GM21737 (cell line): ENCODE measurements around the gene COL9A3.
"Not testable (repeated sequence)": the region's sequence is repeated elsewhere in the genome, so short reads cannot be mapped to it uniquely, and the experiment has no call there.

ENCODE experiments used
- ATAC-seq: cut with Tn5 transposase; IDR thresholded peaks from one replicate; pipeline ENCODE4 v1.9.1; 2021; ENCODE audit warnings: mild to moderate bottlenecking, moderate library complexity; ENCODE audit not compliant: unreplicated experiment

Gene COL9A3

GRCh38 chr20:62832951-62833391 lies 16.1 kb downstream of the COL9A3 start:
- peak; percentile 16 for ATAC-seq

- ATAC-seq = no peak
These were observed 18.3 kb downstream of the COL9A3 start for GRCh38 chr20:62834967-62835730.

- ATAC-seq = no peak
These were observed 19.3 kb downstream of the COL9A3 start for GRCh38 chr20:62835931-62836861.

GRCh38 chr20:62836967-62837490 lies 20.2 kb downstream of the COL9A3 start:
- ATAC-seq = no peak

- peak; percentile 12 for ATAC-seq
These were observed 20.9 kb downstream of the COL9A3 start for GRCh38 chr20:62837790-62838127.

- ATAC-seq = peak; percentile 60
These were observed 21.5 kb downstream of the COL9A3 start for GRCh38 chr20:62838128-62838891.

GRCh38 chr20:62839261-62839660 lies 22.4 kb downstream of the COL9A3 start:
- ATAC-seq = no peak

GRCh38 chr20:62839816-62840215 lies 23.0 kb downstream of the COL9A3 start:
- no peak for ATAC-seq

GRCh38 chr20:62840244-62841197 lies 23.7 kb downstream of the COL9A3 start:
- no peak for ATAC-seq

- no peak for ATAC-seq
These were observed 24.9 kb downstream of the COL9A3 start for GRCh38 chr20:62841705-62842212.

- no peak for ATAC-seq
These were observed 26.8 kb downstream of the COL9A3 start for GRCh38 chr20:62843656-62844055.

- no peak for ATAC-seq
These were observed 27.3 kb downstream of the COL9A3 start for GRCh38 chr20:62844182-62844581.

- no peak for ATAC-seq
These were observed 28.7 kb downstream of the COL9A3 start for GRCh38 chr20:62845416-62846160.

GRCh38 chr20:62846166-62846890 lies 29.5 kb downstream of the COL9A3 start:
- ATAC-seq = no peak

- ATAC-seq = not testable (repeated sequence)
These were observed 32.1 kb downstream of the COL9A3 start for GRCh38 chr20:62848917-62849316.

- no peak for ATAC-seq
These were observed 32.6 kb downstream of the COL9A3 start for GRCh38 chr20:62849431-62849830.

- no peak for ATAC-seq
These were observed 33.6 kb downstream of the COL9A3 start for GRCh38 chr20:62850333-62850974.

- ATAC-seq = no peak
These were observed 35.3 kb downstream of the COL9A3 start for GRCh38 chr20:62852196-62852595.
